ENCODE measurements around the gene KLF11.

The KLF11 gene

DNA sequence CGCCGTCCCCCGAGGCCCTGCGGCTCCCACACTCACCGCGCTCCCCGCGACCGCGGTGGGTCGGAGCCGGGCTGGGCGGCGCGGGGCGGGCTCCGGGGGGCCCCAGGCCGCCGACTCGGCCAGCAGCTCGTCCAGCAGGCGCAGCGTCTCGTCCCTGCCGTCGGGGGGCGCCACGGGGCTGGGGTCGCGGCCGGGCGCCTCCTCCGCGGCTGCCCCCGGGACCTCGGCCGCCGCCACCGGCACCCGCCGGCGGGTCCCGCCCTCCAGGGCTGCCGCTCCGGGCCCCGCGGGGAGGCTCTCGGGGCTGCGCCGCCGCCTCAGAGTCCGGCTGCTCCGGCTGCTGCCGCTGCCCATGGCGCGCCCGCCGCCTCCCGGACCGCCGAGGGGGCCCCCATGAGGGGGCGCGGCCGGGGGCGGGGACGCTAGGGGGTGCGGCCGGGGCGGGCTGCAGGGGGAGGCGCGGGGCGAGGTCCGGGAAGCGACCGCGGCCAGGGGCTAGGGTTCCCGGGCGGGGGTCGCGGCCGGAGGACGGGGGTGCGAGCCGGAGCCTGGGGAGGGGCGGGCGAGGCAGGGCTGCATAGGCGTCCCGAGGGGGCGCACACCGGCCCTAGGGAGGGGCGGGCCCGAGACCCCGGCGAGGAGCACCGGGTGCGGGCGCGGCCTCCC is 36.7 kb downstream of the KLF11 start, which contains the start of gene CYS1:
TSS of gene CYS1 (minus strand) at position 542 of the 666 bp plus-strand sequence. CDS start at position 354, 188 bp downstream.
- TF ChIP-seq, protein P1, sequence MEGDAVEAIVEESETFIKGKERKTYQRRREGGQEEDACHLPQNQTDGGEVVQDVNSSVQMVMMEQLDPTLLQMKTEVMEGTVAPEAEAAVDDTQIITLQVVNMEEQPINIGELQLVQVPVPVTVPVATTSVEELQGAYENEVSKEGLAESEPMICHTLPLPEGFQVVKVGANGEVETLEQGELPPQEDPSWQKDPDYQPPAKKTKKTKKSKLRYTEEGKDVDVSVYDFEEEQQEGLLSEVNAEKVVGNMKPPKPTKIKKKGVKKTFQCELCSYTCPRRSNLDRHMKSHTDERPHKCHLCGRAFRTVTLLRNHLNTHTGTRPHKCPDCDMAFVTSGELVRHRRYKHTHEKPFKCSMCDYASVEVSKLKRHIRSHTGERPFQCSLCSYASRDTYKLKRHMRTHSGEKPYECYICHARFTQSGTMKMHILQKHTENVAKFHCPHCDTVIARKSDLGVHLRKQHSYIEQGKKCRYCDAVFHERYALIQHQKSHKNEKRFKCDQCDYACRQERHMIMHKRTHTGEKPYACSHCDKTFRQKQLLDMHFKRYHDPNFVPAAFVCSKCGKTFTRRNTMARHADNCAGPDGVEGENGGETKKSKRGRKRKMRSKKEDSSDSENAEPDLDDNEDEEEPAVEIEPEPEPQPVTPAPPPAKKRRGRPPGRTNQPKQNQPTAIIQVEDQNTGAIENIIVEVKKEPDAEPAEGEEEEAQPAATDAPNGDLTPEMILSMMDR (IDR thresholded peaks at IDR 0.05; ENCODE audit: low read depth, low read length): peak; percentile 5
- peak in 1 of 2 donors; percentile 23 for DNase-seq (ENCODE audit: low read depth in 2 of 2)
- H3K4me3 ChIP-seq (replicated peaks in 1 of 2; ENCODE audit: low read depth in 2 of 2, low read length in 2 of 2): peak within 1 kb of the TSS; percentile 32 to 39

DNA sequence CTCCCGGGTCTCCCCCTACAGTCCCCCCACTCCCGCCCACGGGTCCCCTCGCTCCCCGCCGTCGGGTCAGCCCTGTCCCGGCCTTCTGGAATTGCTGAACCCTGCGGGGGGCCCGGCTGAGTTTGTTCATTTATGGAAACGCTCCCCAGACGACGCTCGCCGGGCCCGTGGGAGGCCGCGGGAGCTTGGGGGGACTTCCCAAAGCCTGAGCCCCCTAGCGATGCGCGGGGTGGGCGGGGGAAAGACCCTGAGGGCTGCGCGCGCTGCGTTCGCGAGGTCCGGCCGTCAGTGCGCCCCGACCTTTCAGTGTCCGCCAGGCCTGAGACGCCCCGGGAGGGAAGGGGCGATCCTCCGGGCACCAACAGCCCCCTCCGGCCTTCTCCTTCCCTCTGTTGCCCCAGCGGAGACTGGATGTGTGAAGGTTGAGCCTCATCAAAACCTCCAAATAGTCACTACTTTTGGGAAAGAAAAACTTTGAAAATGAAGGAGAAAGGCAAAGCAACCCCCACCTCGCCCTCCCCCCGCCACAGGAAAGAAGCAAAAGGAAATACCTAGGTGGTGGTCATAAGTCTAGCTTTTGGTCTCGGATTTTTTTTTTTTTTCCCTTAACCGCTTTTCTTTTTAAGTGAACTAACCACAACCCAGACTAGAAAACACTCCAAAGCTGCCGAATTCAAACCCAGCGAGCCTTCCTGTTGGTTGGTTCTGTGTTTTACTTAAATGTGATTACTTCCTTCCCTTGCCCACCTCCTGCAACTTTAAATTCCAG is 37.4 kb downstream of the KLF11 start:
- DNase-seq (ENCODE audit: low read depth in 2 of 2): no peak
- H3K4me3 ChIP-seq (replicated peaks in 1 of 2; ENCODE audit: low read depth in 2 of 2, low read length in 2 of 2): no peak overlapping the region
- TF ChIP-seq, protein P1 (IDR thresholded peaks at IDR 0.05; ENCODE audit: low read depth, low read length): no peak

GRCh38 chr2:10083046-10083445 is 39.7 kb downstream of the KLF11 start:
- TF ChIP-seq, protein P1 (IDR thresholded peaks at IDR 0.05; ENCODE audit: low read depth, low read length): no peak
- H3K4me3 ChIP-seq (replicated peaks in 1 of 2; ENCODE audit: low read depth in 2 of 2, low read length in 2 of 2): no peak overlapping the region
- no peak for DNase-seq (ENCODE audit: low read depth in 2 of 2)

DNA sequence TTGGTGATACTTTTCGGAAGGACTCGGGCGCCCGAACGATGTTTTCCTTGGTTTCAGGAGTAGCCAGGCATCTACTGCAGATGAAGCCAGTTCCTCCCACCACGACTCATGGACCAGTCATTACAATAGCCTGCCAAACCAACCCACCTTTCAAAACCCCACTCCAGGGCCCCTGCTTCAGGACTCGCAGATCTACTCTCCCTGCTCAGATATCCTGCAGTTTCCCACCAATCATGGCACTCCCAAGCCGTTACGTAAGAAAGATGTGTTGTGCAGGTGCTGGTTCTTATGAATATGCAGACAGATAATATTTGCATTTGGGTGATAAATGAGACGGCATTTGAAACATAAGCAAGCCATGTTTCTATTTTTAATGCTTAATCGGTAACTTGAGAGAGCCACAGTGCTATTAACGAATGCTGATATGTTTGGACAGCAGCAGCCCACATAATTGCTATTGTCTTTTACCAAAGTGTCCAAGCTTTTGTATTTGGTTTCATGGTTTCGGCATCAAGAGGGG is 40.4 kb downstream of the KLF11 start:
- no peak for DNase-seq (ENCODE audit: low read depth in 2 of 2)
- TF ChIP-seq, protein P1 (IDR thresholded peaks at IDR 0.05; ENCODE audit: low read depth, low read length): no peak
- no peak overlapping the region for H3K4me3 ChIP-seq (replicated peaks in 1 of 2; ENCODE audit: low read depth in 2 of 2, low read length in 2 of 2)

DNA sequence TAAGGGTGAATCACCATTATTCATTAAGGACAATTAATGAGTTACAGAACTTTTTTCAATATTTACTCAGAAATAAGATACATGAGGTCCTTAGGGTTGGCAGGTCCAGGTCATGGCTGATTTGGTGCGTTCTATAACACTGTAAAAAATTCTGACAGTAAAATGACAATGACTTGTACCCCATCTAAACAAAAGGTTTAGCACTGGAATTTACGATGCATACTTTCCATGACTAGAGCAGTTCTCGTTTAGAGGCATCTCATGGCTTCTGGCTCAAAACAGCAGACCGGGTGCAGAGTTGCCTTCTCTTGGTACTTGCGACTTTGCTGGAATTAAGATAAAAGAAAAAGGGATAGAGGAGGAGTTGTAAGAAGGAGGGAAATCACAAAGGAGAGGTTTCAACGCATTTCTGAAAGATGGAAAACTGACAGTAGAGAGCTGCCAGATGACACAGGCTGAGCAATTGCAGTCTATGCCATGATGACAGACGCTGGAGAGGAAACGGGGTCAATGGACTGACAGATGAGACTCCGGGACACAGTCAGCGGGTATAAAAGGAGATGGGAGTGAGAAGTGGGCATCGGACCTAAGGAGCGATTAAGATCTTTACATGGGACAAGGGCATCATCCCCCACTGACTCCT is 41.0 kb downstream of the KLF11 start:
- TF ChIP-seq, protein P1 (IDR thresholded peaks at IDR 0.05; ENCODE audit: low read depth, low read length): no peak
- DNase-seq (ENCODE audit: low read depth in 2 of 2): no peak
- H3K4me3 ChIP-seq (replicated peaks in 1 of 2; ENCODE audit: low read depth in 2 of 2, low read length in 2 of 2): no peak overlapping the region

GRCh38 chr2:10085043-10085667 is 41.8 kb downstream of the KLF11 start:
- DNase-seq (ENCODE audit: low read depth in 2 of 2): no peak
- no peak overlapping the region for H3K4me3 ChIP-seq (replicated peaks in 1 of 2; ENCODE audit: low read depth in 2 of 2, low read length in 2 of 2)
- TF ChIP-seq, protein P1 (IDR thresholded peaks at IDR 0.05; ENCODE audit: low read depth, low read length): no peak

All from cardiac fibroblast (primary cell).